GM23338 (cell line): Measurements from ENCODE around the gene TMEM187. TPM values are rescaled to one million over a fixed set of nuclear protein-coding genes. Genes with fewer than 3 reads are reported as not detected.

Experiments
- ATAC-seq: fragments of 200-7000 bp; cut with Tn5 transposase; 3 replicates; pipeline ENCODE4 v1.9.1; 2020
- DNase-seq: peaks from one replicate; pipeline ENCODE4 v3.0.0-alpha.2; 2015; ENCODE audit warnings: low spot score
- H2AFZ ChIP-seq: fragments of 200-600 bp; sonication (generic); 2 replicates; pipeline ENCODE4 v1.8.0; 2016; ENCODE audit warnings: antibody characterized with exemption, mild to moderate bottlenecking, moderate library complexity
- H3F3A ChIP-seq: fragments of 200-600 bp; sonication (generic); replicated peaks from 2 replicates; pipeline ENCODE4 v1.8.0; 2017; ENCODE audit warnings: antibody characterized with exemption, mixed run types, low read depth
- H3K27ac ChIP-seq: fragments of 200-600 bp; sonication (generic); 2 replicates; pipeline ENCODE4 v1.6.1; 2016; ENCODE audit warnings: low read depth
- H3K27me3 ChIP-seq: fragments of 200-600 bp; sonication (generic); 2 replicates; pipeline ENCODE4 v1.8.0; 2016; ENCODE audit warnings: mild to moderate bottlenecking, mixed run types, moderate library complexity; ENCODE audit not compliant: insufficient read depth
- H3K36me3 ChIP-seq: fragments of 200-600 bp; sonication (generic); 2 replicates; pipeline ENCODE4 v1.8.0; 2016; ENCODE audit warnings: mild to moderate bottlenecking; ENCODE audit not compliant: insufficient read depth
- H3K4me1 ChIP-seq: fragments of 200-600 bp; sonication (generic); 2 replicates; pipeline ENCODE4 v1.8.0; 2016; ENCODE audit warnings: mild to moderate bottlenecking, moderate library complexity; ENCODE audit not compliant: insufficient read depth
- H3K4me2 ChIP-seq: fragments of 200-600 bp; sonication (generic); 2 replicates; pipeline ENCODE4 v1.7.1; 2017; ENCODE audit warnings: mixed run types
- H3K4me3 ChIP-seq: fragments of 200-600 bp; sonication (generic); 2 replicates; pipeline ENCODE4 v1.6.1; 2016; ENCODE audit warnings: mixed run types
- H3K79me2 ChIP-seq: fragments of 200-600 bp; sonication (generic); replicated peaks from 2 replicates; pipeline ENCODE4 v1.8.0; 2017; ENCODE audit warnings: mild to moderate bottlenecking; ENCODE audit not compliant: insufficient read depth
- H3K9me2 ChIP-seq: fragments of 200-600 bp; sonication (generic); 2 replicates; pipeline ENCODE4 v1.8.0; 2017; ENCODE audit not compliant: insufficient read depth
- H4K20me1 ChIP-seq: fragments of 200-600 bp; sonication (generic); replicated peaks from 2 replicates; pipeline ENCODE4 v1.8.0; 2017; ENCODE audit warnings: mild to moderate bottlenecking; ENCODE audit not compliant: insufficient read depth
- H3K27ac Mint-ChIP-seq: 2 replicates; pipeline ENCODE4 v1.8.0; 2020; ENCODE audit warnings: inconsistent platforms, mild to moderate bottlenecking, moderate library complexity, mixed read lengths
- H3K27me3 Mint-ChIP-seq: 3 replicates; pipeline ENCODE4 v1.8.0; 2022; ENCODE audit warnings: low read depth, mild to moderate bottlenecking, moderate library complexity, mixed read lengths, inconsistent platforms; ENCODE audit not compliant: insufficient read depth, poor library complexity
- H3K36me3 Mint-ChIP-seq: 3 replicates; pipeline ENCODE4 v1.8.0; 2021; ENCODE audit warnings: low read depth, mild to moderate bottlenecking, inconsistent platforms, moderate library complexity, mixed read lengths
- H3K4me1 Mint-ChIP-seq: 3 replicates; pipeline ENCODE4 v1.8.0; 2020; ENCODE audit warnings: mild to moderate bottlenecking, inconsistent platforms, mixed read lengths
- H3K4me3 Mint-ChIP-seq: 3 replicates; pipeline ENCODE4 v1.8.0; 2021; ENCODE audit warnings: moderate library complexity, mild to moderate bottlenecking, inconsistent platforms, mixed read lengths
- H3K9me3 Mint-ChIP-seq: 3 replicates; pipeline ENCODE4 v1.8.0; 2020; ENCODE audit warnings: moderate library complexity, mild to moderate bottlenecking, inconsistent platforms, mixed read lengths
- CREB1 ChIP-seq: fragments of 250-450 bp; sonication (Bioruptor Pico); IDR thresholded peaks from 2 replicates; pipeline ENCODE4 v1.5.0; 2020; ENCODE audit warnings: low read depth, mild to moderate bottlenecking, moderate library complexity
- EZH2 ChIP-seq: fragments of 200-600 bp; sonication (generic); IDR thresholded peaks from one replicate; pipeline ENCODE4 v1.8.0; 2017; ENCODE audit warnings: antibody characterized with exemption, mild to moderate bottlenecking, low read depth; ENCODE audit not compliant: unreplicated experiment
- ZNF331 ChIP-seq: fragments of 250-450 bp; sonication (Bioruptor Pico); IDR thresholded peaks from 2 replicates; pipeline ENCODE4 v1.5.0; 2020; ENCODE audit warnings: low read depth, mild to moderate bottlenecking, moderate library complexity
- polyA plus RNA-seq: library from polyadenylated mRNA; unstranded; fragments of >200 nt; fragmentation: Nextera tagmentation; extraction: Ambion mirVana; gene quantifications from 2 replicates; pipeline ENCODE4 v1.2.1, GENCODE V29; 2016
- total RNA-seq: library from RNA; depleted of rRNA; stranded (reverse); fragments of >200 nt; shearing (Covaris generic); gene quantifications from 2 replicates; pipeline ENCODE4 v1.2.3, GENCODE V29; 2014
- TF ChIP-seq, protein P1 (sequence below): fragments of 250-450 bp; sonication (Bioruptor Pico); IDR thresholded peaks from 2 replicates; pipeline ENCODE4 v1.5.0; 2020; ENCODE audit warnings: mild to moderate bottlenecking, moderate library complexity

TMEM187 gene
- total and polyA plus RNA-seq, 2 experiments from 2014 or later: 2.5 to 4.4 TPM

DNA sequence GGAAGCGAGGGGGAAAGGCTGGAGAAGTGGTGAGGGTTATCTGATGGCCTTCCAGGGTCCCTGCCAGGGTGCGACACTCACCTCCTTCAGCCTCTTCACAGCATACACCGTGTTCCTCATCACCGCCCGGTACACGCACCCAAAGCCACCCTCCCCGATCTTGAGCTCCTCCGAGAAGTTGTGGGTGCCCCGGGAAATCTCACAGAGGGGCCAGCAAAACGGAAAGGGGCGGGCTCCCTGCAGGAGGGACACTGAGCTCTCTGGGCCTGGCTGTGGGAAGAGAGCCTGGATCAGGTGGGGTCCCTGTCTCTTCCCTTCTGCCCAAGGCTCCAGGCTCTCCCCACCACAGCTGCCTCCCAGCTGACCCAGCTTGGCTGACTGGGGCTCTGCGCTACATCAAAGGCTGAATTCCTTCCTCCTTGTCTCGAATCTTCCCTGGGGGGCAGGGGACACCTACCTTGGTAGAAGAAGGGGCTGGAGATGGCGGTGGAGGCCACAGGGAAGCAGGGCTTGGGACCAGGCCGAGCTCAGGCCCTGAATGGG is 46.0 kb downstream of the TMEM187 start (continued):
- TF ChIP-seq, protein P1, sequence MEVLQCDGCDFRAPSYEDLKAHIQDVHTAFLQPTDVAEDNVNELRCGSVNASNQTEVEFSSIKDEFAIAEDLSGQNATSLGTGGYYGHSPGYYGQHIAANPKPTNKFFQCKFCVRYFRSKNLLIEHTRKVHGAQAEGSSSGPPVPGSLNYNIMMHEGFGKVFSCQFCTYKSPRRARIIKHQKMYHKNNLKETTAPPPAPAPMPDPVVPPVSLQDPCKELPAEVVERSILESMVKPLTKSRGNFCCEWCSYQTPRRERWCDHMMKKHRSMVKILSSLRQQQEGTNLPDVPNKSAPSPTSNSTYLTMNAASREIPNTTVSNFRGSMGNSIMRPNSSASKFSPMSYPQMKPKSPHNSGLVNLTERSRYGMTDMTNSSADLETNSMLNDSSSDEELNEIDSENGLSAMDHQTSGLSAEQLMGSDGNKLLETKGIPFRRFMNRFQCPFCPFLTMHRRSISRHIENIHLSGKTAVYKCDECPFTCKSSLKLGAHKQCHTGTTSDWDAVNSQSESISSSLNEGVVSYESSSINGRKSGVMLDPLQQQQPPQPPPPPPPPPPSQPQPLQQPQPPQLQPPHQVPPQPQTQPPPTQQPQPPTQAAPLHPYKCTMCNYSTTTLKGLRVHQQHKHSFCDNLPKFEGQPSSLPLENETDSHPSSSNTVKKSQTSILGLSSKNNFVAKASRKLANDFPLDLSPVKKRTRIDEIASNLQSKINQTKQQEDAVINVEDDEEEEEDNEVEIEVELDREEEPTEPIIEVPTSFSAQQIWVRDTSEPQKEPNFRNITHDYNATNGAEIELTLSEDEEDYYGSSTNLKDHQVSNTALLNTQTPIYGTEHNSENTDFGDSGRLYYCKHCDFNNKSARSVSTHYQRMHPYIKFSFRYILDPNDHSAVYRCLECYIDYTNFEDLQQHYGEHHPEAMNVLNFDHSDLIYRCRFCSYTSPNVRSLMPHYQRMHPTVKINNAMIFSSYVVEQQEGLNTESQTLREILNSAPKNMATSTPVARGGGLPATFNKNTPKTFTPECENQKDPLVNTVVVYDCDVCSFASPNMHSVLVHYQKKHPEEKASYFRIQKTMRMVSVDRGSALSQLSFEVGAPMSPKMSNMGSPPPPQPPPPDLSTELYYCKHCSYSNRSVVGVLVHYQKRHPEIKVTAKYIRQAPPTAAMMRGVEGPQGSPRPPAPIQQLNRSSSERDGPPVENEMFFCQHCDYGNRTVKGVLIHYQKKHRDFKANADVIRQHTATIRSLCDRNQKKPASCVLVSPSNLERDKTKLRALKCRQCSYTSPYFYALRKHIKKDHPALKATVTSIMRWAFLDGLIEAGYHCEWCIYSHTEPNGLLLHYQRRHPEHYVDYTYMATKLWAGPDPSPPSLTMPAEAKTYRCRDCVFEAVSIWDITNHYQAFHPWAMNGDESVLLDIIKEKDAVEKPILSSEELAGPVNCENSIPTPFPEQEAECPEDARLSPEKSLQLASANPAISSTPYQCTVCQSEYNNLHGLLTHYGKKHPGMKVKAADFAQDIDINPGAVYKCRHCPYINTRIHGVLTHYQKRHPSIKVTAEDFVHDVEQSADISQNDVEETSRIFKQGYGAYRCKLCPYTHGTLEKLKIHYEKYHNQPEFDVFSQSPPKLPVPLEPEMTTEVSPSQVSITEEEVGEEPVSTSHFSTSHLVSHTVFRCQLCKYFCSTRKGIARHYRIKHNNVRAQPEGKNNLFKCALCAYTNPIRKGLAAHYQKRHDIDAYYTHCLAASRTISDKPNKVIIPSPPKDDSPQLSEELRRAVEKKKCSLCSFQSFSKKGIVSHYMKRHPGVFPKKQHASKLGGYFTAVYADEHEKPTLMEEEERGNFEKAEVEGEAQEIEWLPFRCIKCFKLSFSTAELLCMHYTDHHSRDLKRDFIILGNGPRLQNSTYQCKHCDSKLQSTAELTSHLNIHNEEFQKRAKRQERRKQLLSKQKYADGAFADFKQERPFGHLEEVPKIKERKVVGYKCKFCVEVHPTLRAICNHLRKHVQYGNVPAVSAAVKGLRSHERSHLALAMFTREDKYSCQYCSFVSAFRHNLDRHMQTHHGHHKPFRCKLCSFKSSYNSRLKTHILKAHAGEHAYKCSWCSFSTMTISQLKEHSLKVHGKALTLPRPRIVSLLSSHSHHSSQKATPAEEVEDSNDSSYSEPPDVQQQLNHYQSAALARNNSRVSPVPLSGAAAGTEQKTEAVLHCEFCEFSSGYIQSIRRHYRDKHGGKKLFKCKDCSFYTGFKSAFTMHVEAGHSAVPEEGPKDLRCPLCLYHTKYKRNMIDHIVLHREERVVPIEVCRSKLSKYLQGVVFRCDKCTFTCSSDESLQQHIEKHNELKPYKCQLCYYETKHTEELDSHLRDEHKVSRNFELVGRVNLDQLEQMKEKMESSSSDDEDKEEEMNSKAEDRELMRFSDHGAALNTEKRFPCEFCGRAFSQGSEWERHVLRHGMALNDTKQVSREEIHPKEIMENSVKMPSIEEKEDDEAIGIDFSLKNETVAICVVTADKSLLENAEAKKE (CRISPR knock-in tag): no peak
- TF ChIP-seq EZH2 (no peak), CREB1 (CRISPR knock-in tag) (no peak)

DNA sequence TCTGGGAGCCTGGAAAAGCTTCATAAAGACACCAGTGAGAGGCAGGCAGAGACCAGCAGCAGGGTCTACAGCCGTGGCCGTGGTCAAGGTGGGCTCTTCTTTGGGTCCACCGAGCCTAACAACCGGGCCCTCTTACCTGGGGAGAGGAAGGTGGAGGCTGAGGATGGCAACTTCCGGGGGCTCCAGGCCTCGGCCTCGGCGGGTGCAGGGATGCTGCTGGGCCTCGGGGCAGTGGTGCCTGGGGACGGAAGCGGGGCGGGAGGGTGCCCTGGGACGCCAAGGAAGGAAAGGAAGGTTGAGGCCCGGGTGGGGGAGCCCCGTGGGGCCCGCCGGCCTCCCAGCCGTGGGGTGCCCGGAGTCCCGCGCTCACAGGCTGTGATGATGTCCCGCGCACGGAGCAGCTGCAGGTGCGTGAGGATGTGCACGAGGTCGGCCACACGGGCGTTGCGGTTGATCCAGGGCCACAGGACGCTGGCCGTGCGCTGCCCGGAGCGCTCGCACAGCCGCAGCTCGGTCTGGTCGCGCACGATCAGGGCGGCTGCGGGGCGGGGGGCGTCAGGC is 46.6 kb downstream of the TMEM187 start:
- H3F3A ChIP-seq: no peaks in the 10 kb centered on the region
- H3K27ac ChIP-seq: no peak overlapping the region
- peak overlapping the region; percentile 45; the same call in 1 of the 2 replicates for H3K4me3 ChIP-seq
- H3K36me3 ChIP-seq: no peaks in the 10 kb centered on the region
- H3K27me3 ChIP-seq: no peaks in the 10 kb centered on the region
- H3K79me2 ChIP-seq: no peaks in the 10 kb centered on the region
- DNase-seq (peak; percentile 33), ATAC-seq (peak; percentile 6; the same call in 2 of the 3 replicates)
- no peaks in the 10 kb centered on the region for H3K9me2 ChIP-seq
- H3K4me1 ChIP-seq: peaks cover 6% of the 10 kb centered on the region; the same call in 1 of the 2 replicates
- peak overlapping the region; percentile 64 for H3K4me2 ChIP-seq
- Mint-ChIP-seq H3K4me3 (peak overlapping the region; percentile 72), H3K27ac (peak overlapping the region; percentile 67; the same call in 1 of the 2 replicates), H3K27me3 (peaks cover 5% of the 10 kb centered on the region), H3K4me1 (peaks cover 35% of the 10 kb centered on the region), H3K36me3 (peaks cover 13% of the 10 kb centered on the region; the same call in 2 of the 3 replicates), H3K9me3 (no peaks in the 10 kb centered on the region)
- H2AFZ ChIP-seq: no peak overlapping the region
- no peaks in the 10 kb centered on the region for H4K20me1 ChIP-seq
- TF ChIP-seq, protein P1 (CRISPR knock-in tag): no peak
- no peak for TF ChIP-seq ZNF331 (CRISPR knock-in tag)
